ENCODE data around the gene GPC1. TPM values are rescaled to one million over a fixed set of nuclear protein-coding genes. Genes with fewer than 3 reads are reported as not detected.

The GPC1 gene
- total and polyA plus RNA-seq, 10 of the 15 experiments (the other 5 are each of a cell fraction or from before 2014, with no cell fraction given), result 0.06 to 0.77 (median 0.23) TPM; not detected in 3

- WGBS (ENCODE audit: insufficient coverage, insufficient replicate concordance, low lambda C conversion rate, missing lambda C conversion rate), result 96% methylated on average over 11 of the region's 11 CpGs
- no peaks in the 10 kb centered on the region for H3K27me3 ChIP-seq (replicated peaks in 1 of 2; ENCODE audit: control insufficient read depth in 2 of 2, insufficient read depth in 2 of 2, low read length in 1 of 2)
- no TSS peak for BruUV-seq (replicated peaks)
- H2AFZ ChIP-seq (ENCODE audit: control insufficient read depth, low read depth, low read length), result no peak overlapping the region
- in situ Hi-C loops (cut with MboI), result no loop called here
- no peak overlapping the region for H3K9ac ChIP-seq (ENCODE audit: control insufficient read depth, insufficient read depth, low read length)
- FAIRE-seq (no peak), DNase-seq (ENCODE audit: low read depth, low spot score) (no peak), ATAC-seq (no peak)
- TF ChIP-seq MXI1 (IDR thresholded peaks at IDR 0.05; ENCODE audit: low read depth, low read length) (no peak), IRF5 (IDR thresholded peaks at IDR 0.05; ENCODE audit: borderline replicate concordance) (no peak), SP1 (IDR thresholded peaks at IDR 0.05; ENCODE audit: low read depth, low read length) (no peak), ZBTB40 (IDR thresholded peaks at IDR 0.05; ENCODE audit: borderline replicate concordance) (no peak), EZH2 (IDR thresholded peaks at IDR 0.05; ENCODE audit: borderline replicate concordance, control insufficient read depth, low read depth, low read length) (no peak)
- no peak overlapping the region for H3K27ac ChIP-seq (ENCODE audit: control insufficient read depth, insufficient read depth)
- H3K79me2 ChIP-seq (ENCODE audit: control insufficient read depth, insufficient read depth, low read length), result no peaks in the 10 kb centered on the region
- ChIA-PET SMC1A (ENCODE audit: uncharacterized antibody, unreplicated experiment) (no interaction called here), RAD21 (ENCODE audit: unreplicated experiment) (no interaction called here), POLR2A (no interaction called here), CTCF (no interaction called here)
- H3K4me2 ChIP-seq (ENCODE audit: control insufficient read depth, insufficient read depth), result no peak overlapping the region
- peaks cover 6% of the 10 kb centered on the region for H3K4me1 ChIP-seq (ENCODE audit: control insufficient read depth, insufficient read depth, low read length)
- no peaks in the 10 kb centered on the region for H3K36me3 ChIP-seq (ENCODE audit: control insufficient read depth in 2 of 2, insufficient read depth in 2 of 2, low read length in 1 of 2)
- peaks cover 3% of the 10 kb centered on the region; the same call in 2 of the 3 replicates for H3K9me3 ChIP-seq (replicated peaks; ENCODE audit: control insufficient read depth, insufficient read depth, low read length)
- intact Hi-C loops (cut with micrococcal nuclease; ENCODE audit: unreplicated experiment), result no loop called here
- no peaks in the 10 kb centered on the region for H4K20me1 ChIP-seq (ENCODE audit: control insufficient read depth, insufficient read depth)
- H3K4me3 ChIP-seq, result no peak overlapping the region
Measured at GRCh38 chr2:240472078-240472790, 36.8 kb downstream of the GPC1 start.
